ELF-1 (cell line): ENCODE measurements around the gene PNLIP.

ENCODE experiments used
- DNase-seq: peaks from one replicate; pipeline ENCODE4 v3.0.0-alpha.2; 2016; ENCODE audit warnings: low read depth, low spot score

PNLIP gene

DNA sequence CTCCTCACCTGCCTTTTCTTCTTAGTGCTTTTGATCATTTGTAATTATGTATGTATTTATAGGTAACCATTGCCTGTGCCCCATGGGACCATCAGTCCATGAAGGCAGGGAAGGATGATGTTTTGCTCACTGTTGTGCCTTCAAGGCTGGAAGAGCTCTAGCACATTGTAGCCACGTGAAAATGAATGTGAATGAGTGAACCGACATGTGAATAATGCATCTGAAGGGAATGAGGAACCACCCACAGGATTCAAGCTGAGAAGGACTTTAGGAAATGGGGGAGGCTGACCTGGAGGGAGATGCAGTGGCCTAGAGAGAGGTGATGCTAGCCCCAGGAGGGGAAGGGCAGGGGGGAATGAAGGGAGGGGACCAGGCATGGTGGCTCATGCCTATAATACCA is 69.1 kb downstream of the PNLIP start:
- DNase-seq: no peak

DNA sequence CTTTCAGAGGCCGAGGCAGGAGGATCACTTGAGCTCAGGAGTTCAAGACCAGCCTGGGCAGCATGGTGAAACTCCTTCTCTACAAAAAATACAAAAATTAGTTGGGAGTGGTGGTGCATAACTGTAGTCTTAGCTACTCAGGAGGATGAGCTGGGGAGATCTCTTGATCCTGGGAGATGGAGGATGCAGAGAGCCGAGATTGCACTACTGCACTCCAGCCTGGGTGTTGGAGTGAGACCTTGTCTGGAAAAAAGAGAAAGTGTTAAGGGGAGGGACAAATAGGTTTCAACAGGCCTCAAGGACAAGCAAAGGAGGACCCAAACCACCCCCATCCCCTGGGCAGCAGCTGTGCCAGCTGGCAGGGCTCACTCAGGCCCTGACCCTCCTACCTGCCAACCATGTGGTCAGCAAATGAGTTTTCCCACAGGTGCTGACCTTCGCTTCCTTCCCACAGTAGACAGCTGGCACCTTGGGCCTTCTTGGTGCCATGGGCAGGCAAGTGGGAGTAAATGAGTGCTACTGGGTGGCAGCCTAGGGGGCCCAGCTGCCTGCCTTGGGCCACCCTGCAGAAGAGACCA is 69.6 kb downstream of the PNLIP start:
- DNase-seq: no peak
